Sigmoid colon (tissue), 7 donors: ENCODE results near the gene OR2G2. TPM values are rescaled to one million over a fixed set of nuclear protein-coding genes. Genes with fewer than 3 reads are reported as not detected.
A peak's percentile ranks its signal among the peaks of the same experiment; 100 is the strongest.

Experiments
- DNase-seq: peaks from one replicate; pipeline ENCODE4 v3.0.0-alpha.2; 2019
- H3K27ac ChIP-seq, 4 donors: fragments of 200-600 bp; sonication (generic); one replicate each; pipeline ENCODE4 v1.5.1; 2016 to 2019; ENCODE audit warnings: mild to moderate bottlenecking in 1 of 4
- H3K27me3 ChIP-seq, 3 donors: fragments of 200-600 bp; sonication (generic); one replicate each; pipeline ENCODE4 v1.5.1; 2019; ENCODE audit warnings: mild to moderate bottlenecking in 1 of 3
- H3K36me3 ChIP-seq, 4 donors: fragments of 200-600 bp; sonication (generic); one replicate each; pipeline ENCODE4 v1.5.1; 2016 to 2019
- H3K4me1 ChIP-seq, 4 donors: fragments of 200-600 bp; sonication (generic); one replicate each; pipeline ENCODE4 v1.5.1; 2017 to 2019
- H3K4me3 ChIP-seq, 4 donors: fragments of 200-600 bp; sonication (generic); one replicate each; pipeline ENCODE4 v1.5.1; 2017 to 2019; ENCODE audit warnings: mild to moderate bottlenecking in 2 of 4, moderate library complexity in 1 of 4
- H3K9me3 ChIP-seq, 4 donors: fragments of 200-600 bp in 3 of 4; sonication (generic) in 3 of 4; one replicate each; pipeline versions ENCODE4 v1.5.1 to v1.6.1; 2013 to 2019
- CTCF ChIP-seq, 4 experiments: fragments of 450-650 bp in 3 of 4; fragments of 200-600 bp in 1 of 4; IDR thresholded peaks; one replicate each; pipeline ENCODE4 v1.5.1; 2016 to 2019; ENCODE audit warnings: antibody characterized with exemption in 4 of 4, mild to moderate bottlenecking in 3 of 4, moderate library complexity in 2 of 4
- EP300 ChIP-seq, 4 donors: sonication (generic); formaldehyde crosslinking; IDR thresholded peaks; one replicate each; pipeline ENCODE4 v1.6.1; 2017; ENCODE audit warnings: antibody characterized with exemption in 4 of 4
- POLR2A ChIP-seq, 2 donors: fragments of 450-650 bp; IDR thresholded peaks; one replicate each; pipeline ENCODE4 v1.6.1; 2016; ENCODE audit warnings: antibody characterized with exemption in 2 of 2, mild to moderate bottlenecking in 2 of 2, moderate library complexity in 2 of 2
- POLR2AphosphoS5 ChIP-seq, 4 donors: sonication (generic); formaldehyde crosslinking; IDR thresholded peaks; one replicate each; pipeline ENCODE4 v1.6.1; 2017; ENCODE audit warnings: antibody characterized with exemption in 4 of 4
- WGBS, 2 donors: extraction: QIAGEN DNeasy Blood & Tissue Kit; methylation state at CpG; one replicate each; pipeline ENCODE4 v1.1.7; 2013; 5-methylcytosine and 5-hydroxymethylcytosine counted together
- intact Hi-C: fragments of 100-400 bp; cut with DNase I; formaldehyde crosslinking; loops from one replicate; pipeline ENCODE4 v1.15.1; 2023
- polyA plus RNA-seq, 3 donors: library from polyadenylated mRNA; stranded (reverse); fragments of 200-250 nt; gene quantifications; one replicate each; pipeline ENCODE4 v1.2.3, GENCODE V29; 2013
- total RNA-seq, 4 donors: library from RNA; depleted of rRNA; stranded (reverse); fragments of >200 nt; gene quantifications; one replicate each; pipeline ENCODE4 v1.1.0, GENCODE V29; 2016
- donor health status: healthy with polysubstance abuse.
- donor health status: Bipolar disorder and iron deficiency.
- donor health status: healthy.

OR2G2 gene
- total and polyA plus RNA-seq, 7 donors: not detected

GRCh38 chr1:247542811-247543210 is 45.3 kb upstream of the OR2G2 start:
- Histone ChIP-seq H3K36me3 (no peaks in the 10 kb centered on the region), H3K4me3 (no peak overlapping the region), H3K4me1 (no peaks in the 10 kb centered on the region), H3K27me3 (no peaks in the 10 kb centered on the region), H3K27ac (no peak overlapping the region), H3K9me3 (no peaks in the 10 kb centered on the region)
- DNase-seq: no peak
- intact Hi-C loops: no loop called here
- no peak for TF ChIP-seq POLR2A (IDR thresholded peaks at IDR 0.05)
- TF ChIP-seq CTCF (IDR thresholded peaks at IDR 0.05): no peak
- no peak for TF ChIP-seq EP300 (IDR thresholded peaks at IDR 0.05)
- TF ChIP-seq POLR2AphosphoS5 (IDR thresholded peaks at IDR 0.05): no peak
- 67 to 72% methylated on average over 3 of the region's 3 CpGs for WGBS, 2 donors

GRCh38 chr1:247548092-247548491 is 40.1 kb upstream of the OR2G2 start:
- H3K36me3 ChIP-seq: no peaks in the 10 kb centered on the region
- peaks cover 0 to 6% (median 0%) of the 10 kb centered on the region in 4 donors for H3K4me1 ChIP-seq
- H3K27me3 ChIP-seq: no peaks in the 10 kb centered on the region
- no peak overlapping the region for H3K4me3 ChIP-seq
- 52 to 73% methylated on average over 5 of the region's 5 CpGs for WGBS, 2 donors
- H3K27ac ChIP-seq: no peak overlapping the region
- DNase-seq: no peak
- TF ChIP-seq POLR2A (IDR thresholded peaks at IDR 0.05) (no peak), CTCF (IDR thresholded peaks at IDR 0.05) (no peak), EP300 (IDR thresholded peaks at IDR 0.05) (no peak), POLR2AphosphoS5 (IDR thresholded peaks at IDR 0.05) (no peak)
- intact Hi-C loops: no loop called here
- no peaks in the 10 kb centered on the region for H3K9me3 ChIP-seq

DNA sequence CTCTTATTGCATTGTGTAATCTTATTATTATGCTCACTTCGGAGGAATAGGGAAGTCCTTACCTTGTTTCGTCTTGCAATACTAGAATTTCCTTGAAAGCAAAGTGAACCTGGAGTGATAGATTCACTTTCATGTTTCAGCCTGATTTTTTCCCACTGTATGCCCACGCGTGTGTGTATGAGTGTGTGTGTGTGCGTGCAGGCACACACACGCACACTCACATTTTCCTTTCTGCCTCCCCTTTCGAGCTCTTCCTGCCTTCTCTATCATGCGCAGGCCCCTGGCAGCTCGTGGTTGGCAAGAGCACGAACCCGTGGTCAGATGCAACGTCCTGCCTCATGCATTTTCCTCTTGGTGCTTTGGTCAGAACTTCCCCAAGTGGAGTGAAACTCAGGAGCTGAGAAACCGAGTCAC is 39.4 kb upstream of the OR2G2 start, which contains the start of gene GCSAML:
Gene GCSAML (plus strand): TSS at position 366 of the 414 bp plus-strand sequence. CDS start 58 bp downstream, outside the sequence.
- Histone ChIP-seq H3K4me1 (peaks cover 0 to 6% (median 0%) of the 10 kb centered on the region in 4 donors), H3K4me3 (no peak within 1 kb of the TSS), H3K36me3 (no peaks in the 10 kb centered on the region), H3K27me3 (no peaks in the 10 kb centered on the region), H3K9me3 (no peaks in the 10 kb centered on the region), H3K27ac (no peak within 1 kb of the TSS)
- no peak for DNase-seq
- 50 to 79% methylated on average over 13 of the region's 13 CpGs for WGBS, 2 donors
- intact Hi-C loops: no loop called here
- TF ChIP-seq CTCF (IDR thresholded peaks at IDR 0.05) (no peak), POLR2A (IDR thresholded peaks at IDR 0.05) (no peak), POLR2AphosphoS5 (IDR thresholded peaks at IDR 0.05) (no peak), EP300 (IDR thresholded peaks at IDR 0.05) (no peak)

DNA sequence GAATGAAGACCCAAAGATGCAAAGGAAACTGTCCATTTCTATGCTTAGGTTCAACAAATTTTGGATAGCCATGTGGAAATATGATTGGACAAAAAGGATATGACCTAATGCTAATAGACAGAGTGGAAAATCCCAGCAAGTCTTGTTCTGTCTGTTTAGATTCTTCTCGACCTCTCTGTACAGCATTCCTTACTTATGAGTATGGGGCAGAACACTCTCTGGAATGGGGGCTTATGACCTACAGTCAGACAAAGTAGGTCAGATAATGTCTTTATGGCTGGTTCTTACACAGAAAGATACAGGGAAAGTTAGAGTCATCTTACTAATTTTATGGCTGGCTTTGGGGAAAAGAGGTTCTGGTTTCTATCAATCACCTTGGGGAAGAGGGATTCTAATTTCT is 36.4 kb upstream of the OR2G2 start:
- no peaks in the 10 kb centered on the region for H3K36me3 ChIP-seq
- no peak overlapping the region for H3K4me3 ChIP-seq
- peak overlapping the region in 1 of 4 donors; percentile 32 for H3K27ac ChIP-seq
- no peaks in the 10 kb centered on the region for H3K27me3 ChIP-seq
- WGBS, 2 donors: 57 to 58% methylated on average over 1 of the region's 1 CpG
- no peak for TF ChIP-seq EP300 (IDR thresholded peaks at IDR 0.05)
- intact Hi-C loops: no loop called here
- peaks cover 0 to 6% (median 0%) of the 10 kb centered on the region in 4 donors for H3K4me1 ChIP-seq
- no peaks in the 10 kb centered on the region for H3K9me3 ChIP-seq
- no peak for DNase-seq

GRCh38 chr1:247552231-247552630 is 35.9 kb upstream of the OR2G2 start:
- DNase-seq: no peak
- H3K27me3 ChIP-seq: no peaks in the 10 kb centered on the region
- H3K27ac ChIP-seq: peak overlapping the region in 1 of 4 donors; percentile 32
- peaks cover 0 to 6% (median 0%) of the 10 kb centered on the region in 4 donors for H3K4me1 ChIP-seq
- TF ChIP-seq POLR2A (IDR thresholded peaks at IDR 0.05) (no peak), EP300 (IDR thresholded peaks at IDR 0.05) (no peak), CTCF (IDR thresholded peaks at IDR 0.05) (no peak), POLR2AphosphoS5 (IDR thresholded peaks at IDR 0.05) (no peak)
- H3K4me3 ChIP-seq: no peak overlapping the region
- H3K9me3 ChIP-seq: no peaks in the 10 kb centered on the region
- H3K36me3 ChIP-seq: no peaks in the 10 kb centered on the region
- intact Hi-C loops: no loop called here
- WGBS, 2 donors: 64 to 82% methylated on average over 2 of the region's 2 CpGs
